Measurements from ENCODE around the gene TUT1.

The TUT1 gene

GRCh38 chr11:62612366-62613290 is 21.3 kb upstream of the TUT1 start, which contains the start of the genes EML3 and ROM1:
Gene EML3, minus strand, starts transcription at chr11:62612775. Its CDS starts 318 bp downstream, at chr11:62612457.
Gene ROM1, plus strand, starts transcription at chr11:62613257. Its CDS starts 25 bp downstream, at chr11:62613282.
- Histone ChIP-seq H3K9me3 (replicated peaks; ENCODE audit: low read length) (no peaks in the 10 kb centered on the region), H3K4me1 (ENCODE audit: control insufficient read depth, insufficient read depth, low read length) (peaks cover 27% of the 10 kb centered on the region), H3K4me2 (ENCODE audit: low read length) (peak within 1 kb of the TSS; percentile 85), H3K9ac (ENCODE audit: low read depth, low read length) (peak within 1 kb of the TSS; percentile 88), H3K27me3 (ENCODE audit: control insufficient read depth, insufficient read depth, low read length) (no peaks in the 10 kb centered on the region), H3K4me3 (ENCODE audit: low read length) (peak within 1 kb of the TSS; percentile 74), H3K36me3 (ENCODE audit: insufficient read depth, low read length) (peaks cover 36% of the 10 kb centered on the region)

- Histone ChIP-seq H3K4me1 (ENCODE audit: control insufficient read depth, insufficient read depth, low read length) (peaks cover 30% of the 10 kb centered on the region), H3K27me3 (ENCODE audit: control insufficient read depth, insufficient read depth, low read length) (no peaks in the 10 kb centered on the region), H3K9me3 (replicated peaks; ENCODE audit: low read length) (no peaks in the 10 kb centered on the region), H3K4me2 (ENCODE audit: low read length) (peak overlapping the region; percentile 85), H3K4me3 (ENCODE audit: low read length) (peak overlapping the region; percentile 74), H3K36me3 (ENCODE audit: insufficient read depth, low read length) (peaks cover 36% of the 10 kb centered on the region), H3K9ac (ENCODE audit: low read depth, low read length) (peak overlapping the region; percentile 88)
These were observed 20.5 kb upstream of the TUT1 start for GRCh38 chr11:62611705-62612365.

- peaks cover 39% of the 10 kb centered on the region for H3K36me3 ChIP-seq (ENCODE audit: insufficient read depth, low read length)
These were observed 19.7 kb upstream of the TUT1 start for GRCh38 chr11:62610814-62611704.

DNA sequence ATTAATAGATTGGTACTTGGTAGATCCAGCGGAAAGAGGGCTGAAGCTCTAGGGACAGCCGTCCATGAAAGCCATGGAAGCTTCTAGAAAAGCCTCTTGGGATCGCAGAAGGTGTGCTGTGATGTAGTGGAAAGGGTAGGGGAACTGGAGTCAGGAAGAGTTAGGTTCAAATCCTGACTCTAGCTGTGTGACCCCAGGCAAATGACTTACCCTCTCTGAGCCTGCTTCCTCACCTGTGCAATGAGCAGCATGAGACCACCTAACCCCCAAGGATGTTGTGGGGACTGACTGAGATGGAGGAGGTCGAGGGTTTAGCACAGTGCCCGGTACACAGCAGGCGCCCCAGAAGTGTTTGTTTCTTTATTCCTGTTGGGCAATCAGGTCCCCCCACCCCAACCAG is 19.1 kb upstream of the TUT1 start:
- peaks cover 46% of the 10 kb centered on the region for H3K36me3 ChIP-seq (ENCODE audit: insufficient read depth, low read length)
- no peaks in the 10 kb centered on the region for H3K9me3 ChIP-seq (replicated peaks; ENCODE audit: low read length)
- H3K4me1 ChIP-seq (ENCODE audit: control insufficient read depth, insufficient read depth, low read length), result peaks cover 30% of the 10 kb centered on the region
- no peaks in the 10 kb centered on the region for H3K27me3 ChIP-seq (ENCODE audit: control insufficient read depth, insufficient read depth, low read length)
- H3K9ac ChIP-seq (ENCODE audit: low read depth, low read length), result no peak overlapping the region
- H3K4me2 ChIP-seq (ENCODE audit: low read length), result no peak overlapping the region
- no peak overlapping the region for H3K4me3 ChIP-seq (ENCODE audit: low read length)

More at GRCh38 chr11:62610814-62611704, 19.7 kb upstream of the TUT1 start:
- H3K4me1 ChIP-seq (ENCODE audit: control insufficient read depth, insufficient read depth, low read length), result peaks cover 30% of the 10 kb centered on the region
- no peaks in the 10 kb centered on the region for H3K9me3 ChIP-seq (replicated peaks; ENCODE audit: low read length)
- peak overlapping the region; percentile 74 for H3K4me3 ChIP-seq (ENCODE audit: low read length)
- peak overlapping the region; percentile 88 for H3K9ac ChIP-seq (ENCODE audit: low read depth, low read length)
- H3K4me2 ChIP-seq (ENCODE audit: low read length), result peak overlapping the region; percentile 85
- H3K27me3 ChIP-seq (ENCODE audit: control insufficient read depth, insufficient read depth, low read length), result no peaks in the 10 kb centered on the region

DNA sequence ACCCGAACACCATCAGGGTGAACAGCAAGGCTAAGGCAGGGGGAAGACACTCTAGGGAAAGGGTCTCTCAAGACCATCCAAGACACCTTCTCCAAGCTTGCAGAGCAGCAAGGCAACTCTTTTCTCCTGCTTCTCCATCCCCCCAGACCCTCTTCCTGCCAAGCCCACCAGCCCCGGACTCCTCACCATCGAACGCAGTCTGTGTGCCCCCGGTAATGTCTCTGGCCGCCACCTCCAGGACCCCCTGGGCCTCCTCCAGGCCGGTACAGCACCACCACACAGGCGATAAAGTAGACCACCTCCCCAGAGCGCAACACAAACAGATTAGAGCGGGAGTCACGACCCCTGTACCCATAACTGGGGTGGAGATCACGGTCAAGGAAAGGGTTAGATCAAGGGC is 17.5 kb upstream of the TUT1 start:
- peaks cover 61% of the 10 kb centered on the region for H3K36me3 ChIP-seq (ENCODE audit: insufficient read depth, low read length)
- peaks cover 25% of the 10 kb centered on the region for H3K4me1 ChIP-seq (ENCODE audit: control insufficient read depth, insufficient read depth, low read length)
- no peak overlapping the region for H3K4me3 ChIP-seq (ENCODE audit: low read length)
- no peak overlapping the region for H3K4me2 ChIP-seq (ENCODE audit: low read length)
- H3K9me3 ChIP-seq (replicated peaks; ENCODE audit: low read length), result no peaks in the 10 kb centered on the region
- no peaks in the 10 kb centered on the region for H3K27me3 ChIP-seq (ENCODE audit: control insufficient read depth, insufficient read depth, low read length)
- no peak overlapping the region for H3K9ac ChIP-seq (ENCODE audit: low read depth, low read length)

DNA sequence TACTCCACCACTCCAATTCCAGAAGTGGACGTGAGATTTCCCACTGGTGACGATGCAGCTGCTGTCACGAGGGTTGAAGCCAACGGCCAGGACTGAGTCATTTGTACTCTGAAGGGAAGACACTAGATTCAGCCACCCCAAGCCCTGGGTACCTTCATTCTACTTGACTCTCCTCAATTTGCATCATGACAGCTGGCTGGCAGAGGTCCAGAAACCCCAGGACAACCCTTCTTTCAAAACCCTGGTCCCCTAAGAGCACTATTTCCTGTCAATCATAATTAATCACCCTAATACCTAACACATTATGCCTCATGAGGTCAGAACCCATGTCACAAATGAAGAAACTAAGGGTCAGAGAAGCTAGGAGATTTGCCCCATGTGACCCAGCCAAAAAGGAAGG is 16.4 kb upstream of the TUT1 start:
- H3K9me3 ChIP-seq (replicated peaks; ENCODE audit: low read length), result no peaks in the 10 kb centered on the region
- H3K36me3 ChIP-seq (ENCODE audit: insufficient read depth, low read length), result peaks cover 71% of the 10 kb centered on the region
- no peaks in the 10 kb centered on the region for H3K27me3 ChIP-seq (ENCODE audit: control insufficient read depth, insufficient read depth, low read length)
- no peak overlapping the region for H3K9ac ChIP-seq (ENCODE audit: low read depth, low read length)
- H3K4me1 ChIP-seq (ENCODE audit: control insufficient read depth, insufficient read depth, low read length), result peaks cover 24% of the 10 kb centered on the region
- peak overlapping the region; percentile 23 for H3K4me2 ChIP-seq (ENCODE audit: low read length)
- H3K4me3 ChIP-seq (ENCODE audit: low read length), result no peak overlapping the region

GRCh38 chr11:62605902-62606301 is 14.6 kb upstream of the TUT1 start:
- Histone ChIP-seq H3K4me1 (ENCODE audit: control insufficient read depth, insufficient read depth, low read length) (peaks cover 26% of the 10 kb centered on the region), H3K4me3 (ENCODE audit: low read length) (no peak overlapping the region), H3K27me3 (ENCODE audit: control insufficient read depth, insufficient read depth, low read length) (no peaks in the 10 kb centered on the region), H3K4me2 (ENCODE audit: low read length) (no peak overlapping the region), H3K36me3 (ENCODE audit: insufficient read depth, low read length) (peaks cover 69% of the 10 kb centered on the region), H3K9me3 (replicated peaks; ENCODE audit: low read length) (no peaks in the 10 kb centered on the region), H3K9ac (ENCODE audit: low read depth, low read length) (no peak overlapping the region)

- Histone ChIP-seq H3K27me3 (ENCODE audit: control insufficient read depth, insufficient read depth, low read length) (no peaks in the 10 kb centered on the region), H3K9me3 (replicated peaks; ENCODE audit: low read length) (no peaks in the 10 kb centered on the region), H3K4me2 (ENCODE audit: low read length) (no peak overlapping the region), H3K4me1 (ENCODE audit: control insufficient read depth, insufficient read depth, low read length) (peaks cover 24% of the 10 kb centered on the region), H3K9ac (ENCODE audit: low read depth, low read length) (no peak overlapping the region), H3K4me3 (ENCODE audit: low read length) (no peak overlapping the region), H3K36me3 (ENCODE audit: insufficient read depth, low read length) (peaks cover 64% of the 10 kb centered on the region)
These were observed 14.1 kb upstream of the TUT1 start for GRCh38 chr11:62605467-62605866.

DNA sequence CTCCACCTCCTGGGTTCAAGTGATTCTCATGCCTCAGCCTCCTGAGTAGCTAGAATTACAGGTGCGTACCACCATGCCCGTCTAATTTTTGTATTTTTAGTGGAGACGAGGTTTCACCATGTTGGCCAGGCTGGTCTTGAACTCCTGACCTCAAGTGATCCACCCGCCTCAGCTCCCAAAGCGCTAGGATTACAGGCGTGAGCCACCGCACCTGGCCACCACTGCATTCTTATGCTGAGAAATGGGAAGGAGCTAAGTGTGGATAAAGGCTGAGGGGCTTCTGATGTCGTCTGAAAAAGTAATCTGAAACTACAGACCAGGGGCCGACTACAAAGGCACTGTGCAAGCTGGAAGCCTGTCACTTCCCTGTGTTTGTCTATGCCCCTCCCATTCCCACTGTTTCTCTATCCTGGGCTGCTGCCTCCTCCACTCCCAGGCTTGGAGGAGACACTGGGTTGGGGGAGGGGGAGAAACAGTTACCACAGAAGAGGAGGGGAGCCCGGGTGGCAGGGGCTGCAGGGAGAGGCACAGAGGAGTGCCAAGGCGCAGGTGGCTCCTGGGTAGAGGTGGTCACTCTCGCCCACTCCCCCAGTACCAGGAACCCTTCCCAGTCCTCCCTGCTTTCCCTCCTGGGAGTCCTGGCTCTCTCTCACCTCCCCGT is 13.3 kb upstream of the TUT1 start:
- peaks cover 64% of the 10 kb centered on the region for H3K36me3 ChIP-seq (ENCODE audit: insufficient read depth, low read length)
- H3K4me2 ChIP-seq (ENCODE audit: low read length), result no peak overlapping the region
- no peaks in the 10 kb centered on the region for H3K9me3 ChIP-seq (replicated peaks; ENCODE audit: low read length)
- no peak overlapping the region for H3K9ac ChIP-seq (ENCODE audit: low read depth, low read length)
- H3K27me3 ChIP-seq (ENCODE audit: control insufficient read depth, insufficient read depth, low read length), result no peaks in the 10 kb centered on the region
- no peak overlapping the region for H3K4me3 ChIP-seq (ENCODE audit: low read length)
- peaks cover 30% of the 10 kb centered on the region for H3K4me1 ChIP-seq (ENCODE audit: control insufficient read depth, insufficient read depth, low read length)

DNA sequence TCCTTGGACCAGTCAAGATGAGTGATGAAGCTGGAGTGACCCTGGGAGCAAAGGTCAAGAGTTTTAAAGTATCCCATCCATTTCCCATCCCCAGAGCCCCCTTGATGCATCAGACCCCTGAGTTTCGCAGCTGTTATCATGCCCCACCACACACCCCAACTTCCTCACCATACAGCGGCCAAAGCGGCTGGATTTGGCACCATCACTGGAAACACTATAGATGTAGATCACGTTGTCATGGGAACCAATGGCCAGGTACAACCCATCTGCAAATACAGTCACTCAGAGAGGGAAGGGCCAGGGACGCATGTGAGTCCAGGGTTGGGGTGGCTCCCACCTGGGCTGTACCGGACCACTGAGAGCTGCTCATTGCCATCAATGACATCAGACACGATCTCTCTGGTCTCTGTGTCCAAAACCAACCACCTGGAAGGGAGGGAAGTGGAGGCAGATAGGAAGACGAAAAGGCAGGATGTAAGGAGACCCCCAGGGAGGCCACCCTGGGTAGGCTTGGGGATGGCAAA is 12.5 kb upstream of the TUT1 start:
- H3K4me2 ChIP-seq (ENCODE audit: low read length), result no peak overlapping the region
- H3K4me3 ChIP-seq (ENCODE audit: low read length), result no peak overlapping the region
- peaks cover 60% of the 10 kb centered on the region for H3K36me3 ChIP-seq (ENCODE audit: insufficient read depth, low read length)
- H3K9me3 ChIP-seq (replicated peaks; ENCODE audit: low read length), result no peaks in the 10 kb centered on the region
- no peaks in the 10 kb centered on the region for H3K27me3 ChIP-seq (ENCODE audit: control insufficient read depth, insufficient read depth, low read length)
- peaks cover 36% of the 10 kb centered on the region for H3K4me1 ChIP-seq (ENCODE audit: control insufficient read depth, insufficient read depth, low read length)
- H3K9ac ChIP-seq (ENCODE audit: low read depth, low read length), result no peak overlapping the region

Measured in skeletal muscle satellite cell (primary cell).